WI38 (cell line): ENCODE measurements around the gene CLEC2L.

Source experiments
- H3K4me3 ChIP-seq: 2 replicates; pipeline ENCODE4 v1.5.1; 2011; ENCODE audit warnings: low read depth, mild to moderate bottlenecking, control low read depth, low read length
- CTCF ChIP-seq: IDR thresholded peaks from 2 replicates; pipeline ENCODE4 v1.5.1; 2012; ENCODE audit warnings: low read depth, mild to moderate bottlenecking, control low read depth, low read length

Gene CLEC2L

GRCh38 chr7:139522830-139523198 is 671 bp upstream of the CLEC2L start:
- H3K4me3 ChIP-seq, result no peak overlapping the region

GRCh38 chr7:139523968-139524815 is 707 bp downstream of the CLEC2L start:
- TF ChIP-seq CTCF, result no peak
- H3K4me3 ChIP-seq, result no peak overlapping the region

More at GRCh38 chr7:139522830-139523198, 671 bp upstream of the CLEC2L start:
- no peak for TF ChIP-seq CTCF

- H3K4me3 ChIP-seq, result no peak overlapping the region
- no peak for TF ChIP-seq CTCF
Measured at GRCh38 chr7:139525239-139525638, 1.8 kb downstream of the CLEC2L start.

- H3K4me3 ChIP-seq, result no peak overlapping the region
- TF ChIP-seq CTCF, result no peak
Measured at GRCh38 chr7:139525750-139526149, 2.3 kb downstream of the CLEC2L start.

GRCh38 chr7:139526578-139527544 is 3.4 kb downstream of the CLEC2L start:
- TF ChIP-seq CTCF, result no peak

GRCh38 chr7:139531094-139531493 is 7.6 kb downstream of the CLEC2L start:
- H3K4me3 ChIP-seq, result no peak overlapping the region
- TF ChIP-seq CTCF, result no peak

More at GRCh38 chr7:139526578-139527544, 3.4 kb downstream of the CLEC2L start:
- no peak overlapping the region for H3K4me3 ChIP-seq

- no peak overlapping the region for H3K4me3 ChIP-seq
- TF ChIP-seq CTCF, result no peak
Measured at GRCh38 chr7:139532636-139533155, 9.2 kb downstream of the CLEC2L start.
